Suprapubic skin (tissue), 3 donors: ENCODE data around the gene PIGN.

Experiments used
- CTCF ChIP-seq, 2 donors: fragments of 200-600 bp in 1 of 2; fragments of 450-650 bp in 1 of 2; sonication (generic) in 1 of 2; IDR thresholded peaks; one replicate each; pipeline ENCODE4 v1.5.1; 2016 to 2019; ENCODE audit warnings: antibody characterized with exemption in 2 of 2, mild to moderate bottlenecking in 1 of 2, moderate library complexity in 1 of 2
- EP300 ChIP-seq: sonication (generic); formaldehyde crosslinking; IDR thresholded peaks from one replicate; pipeline ENCODE4 v1.6.1; 2017; ENCODE audit warnings: antibody characterized with exemption
- POLR2A ChIP-seq, 2 donors: fragments of 450-650 bp; IDR thresholded peaks; one replicate each; pipeline ENCODE4 v1.6.1; 2017; ENCODE audit warnings: antibody characterized with exemption in 2 of 2, mild to moderate bottlenecking in 2 of 2, moderate library complexity in 2 of 2

DNA sequence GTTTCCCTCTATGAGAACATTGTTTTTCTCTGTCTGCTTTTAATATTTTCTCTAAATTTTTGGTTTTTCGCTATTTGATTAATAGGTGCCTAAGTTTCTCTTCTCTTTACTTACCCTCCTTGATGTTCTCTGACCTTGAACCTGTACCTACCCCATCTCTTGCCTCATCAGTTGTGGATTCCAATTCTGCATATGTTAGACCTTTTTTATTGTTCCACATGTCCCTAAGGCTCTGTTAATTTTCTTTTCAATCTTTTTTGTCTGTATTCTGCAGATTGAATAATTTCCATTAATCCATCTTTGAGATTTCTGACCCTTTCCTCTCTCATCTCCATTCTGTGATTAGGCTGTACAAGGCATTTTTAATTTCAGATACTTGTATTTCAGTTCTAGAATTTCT lies 23.3 kb upstream of the PIGN start:
- TF ChIP-seq POLR2A (IDR thresholded peaks at IDR 0.05), result no peak
- TF ChIP-seq EP300, result no peak
- TF ChIP-seq CTCF (IDR thresholded peaks at IDR 0.05), result no peak
